Measurements from ENCODE around the gene ZNF451. TPM values are rescaled to one million over a fixed set of nuclear protein-coding genes. Genes with fewer than 3 reads are reported as not detected.

The ZNF451 gene
- total RNA-seq, 2 donors from 2014 or later: 32.3 to 68.6 TPM

DNA sequence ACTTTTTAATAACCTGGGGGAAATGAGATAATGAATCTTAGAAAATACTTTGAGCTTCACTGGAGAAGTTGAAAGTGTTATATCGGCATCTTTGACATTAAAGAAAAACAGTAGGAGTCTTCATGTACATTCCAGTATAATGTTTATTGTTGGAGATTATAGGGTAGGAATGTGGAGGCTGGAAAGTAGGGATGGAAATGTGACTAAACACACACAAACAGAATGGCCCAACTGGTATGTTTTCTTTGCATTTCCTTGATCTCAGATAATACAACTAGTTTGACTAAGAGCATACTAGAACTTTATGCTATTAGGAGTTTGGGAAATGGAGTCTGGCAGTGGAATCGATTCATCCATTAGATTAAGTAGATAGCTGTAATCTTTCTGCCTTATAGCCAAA lies 72.0 kb downstream of the ZNF451 start:
- Histone ChIP-seq H3K36me3 (no peaks in the 10 kb centered on the region), H3K4me3 (no peak overlapping the region), H3K27me3 (replicated peaks; ENCODE audit: insufficient read depth) (no peaks in the 10 kb centered on the region), H3K9me3 (no peaks in the 10 kb centered on the region), H3K4me1 (replicated peaks) (no peaks in the 10 kb centered on the region), H3K27ac (no peak overlapping the region)
- 55% methylated on average over 2 of the region's 2 CpGs for WGBS
- no peak for DNase-seq (ENCODE audit: low spot score)
- intact Hi-C loops (cut with DNase I): no loop called here
- TF ChIP-seq, protein P1, sequence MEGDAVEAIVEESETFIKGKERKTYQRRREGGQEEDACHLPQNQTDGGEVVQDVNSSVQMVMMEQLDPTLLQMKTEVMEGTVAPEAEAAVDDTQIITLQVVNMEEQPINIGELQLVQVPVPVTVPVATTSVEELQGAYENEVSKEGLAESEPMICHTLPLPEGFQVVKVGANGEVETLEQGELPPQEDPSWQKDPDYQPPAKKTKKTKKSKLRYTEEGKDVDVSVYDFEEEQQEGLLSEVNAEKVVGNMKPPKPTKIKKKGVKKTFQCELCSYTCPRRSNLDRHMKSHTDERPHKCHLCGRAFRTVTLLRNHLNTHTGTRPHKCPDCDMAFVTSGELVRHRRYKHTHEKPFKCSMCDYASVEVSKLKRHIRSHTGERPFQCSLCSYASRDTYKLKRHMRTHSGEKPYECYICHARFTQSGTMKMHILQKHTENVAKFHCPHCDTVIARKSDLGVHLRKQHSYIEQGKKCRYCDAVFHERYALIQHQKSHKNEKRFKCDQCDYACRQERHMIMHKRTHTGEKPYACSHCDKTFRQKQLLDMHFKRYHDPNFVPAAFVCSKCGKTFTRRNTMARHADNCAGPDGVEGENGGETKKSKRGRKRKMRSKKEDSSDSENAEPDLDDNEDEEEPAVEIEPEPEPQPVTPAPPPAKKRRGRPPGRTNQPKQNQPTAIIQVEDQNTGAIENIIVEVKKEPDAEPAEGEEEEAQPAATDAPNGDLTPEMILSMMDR (IDR thresholded peaks at IDR 0.05): no peak
- TF ChIP-seq POLR2AphosphoS5 (IDR thresholded peaks at IDR 0.05) (no peak), POLR2A (IDR thresholded peaks at IDR 0.05) (no peak)

DNA sequence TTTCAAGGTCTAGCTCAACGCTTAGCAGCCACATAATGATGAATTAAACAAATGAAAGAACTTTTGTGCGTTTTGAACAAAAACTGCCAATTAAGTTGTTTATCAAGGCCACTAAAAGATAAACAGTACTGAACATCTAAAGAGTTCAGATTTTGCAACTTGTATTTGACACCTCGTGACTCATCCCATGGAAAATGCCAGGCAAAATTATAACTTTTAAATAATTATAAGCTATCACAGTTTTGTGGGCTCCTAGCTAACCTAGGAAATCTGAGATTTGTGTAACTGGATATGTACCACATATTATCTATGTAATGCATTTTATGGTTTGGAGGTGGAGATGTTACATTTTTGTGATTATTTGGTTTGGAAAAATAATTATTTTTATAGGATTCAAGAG lies 72.5 kb downstream of the ZNF451 start:
- WGBS: 43% methylated on average over 3 of the region's 3 CpGs
- TF ChIP-seq, protein P1 (IDR thresholded peaks at IDR 0.05): no peak
- no peak for TF ChIP-seq POLR2A (IDR thresholded peaks at IDR 0.05)
- TF ChIP-seq POLR2AphosphoS5 (IDR thresholded peaks at IDR 0.05): no peak
- no peak overlapping the region for H3K27ac ChIP-seq
- DNase-seq (ENCODE audit: low spot score): no peak
- no peaks in the 10 kb centered on the region for H3K4me1 ChIP-seq (replicated peaks)
- no peaks in the 10 kb centered on the region for H3K36me3 ChIP-seq
- H3K9me3 ChIP-seq: no peaks in the 10 kb centered on the region
- no peaks in the 10 kb centered on the region for H3K27me3 ChIP-seq (replicated peaks; ENCODE audit: insufficient read depth)
- H3K4me3 ChIP-seq: no peak overlapping the region
- intact Hi-C loops (cut with DNase I): no loop called here

DNA sequence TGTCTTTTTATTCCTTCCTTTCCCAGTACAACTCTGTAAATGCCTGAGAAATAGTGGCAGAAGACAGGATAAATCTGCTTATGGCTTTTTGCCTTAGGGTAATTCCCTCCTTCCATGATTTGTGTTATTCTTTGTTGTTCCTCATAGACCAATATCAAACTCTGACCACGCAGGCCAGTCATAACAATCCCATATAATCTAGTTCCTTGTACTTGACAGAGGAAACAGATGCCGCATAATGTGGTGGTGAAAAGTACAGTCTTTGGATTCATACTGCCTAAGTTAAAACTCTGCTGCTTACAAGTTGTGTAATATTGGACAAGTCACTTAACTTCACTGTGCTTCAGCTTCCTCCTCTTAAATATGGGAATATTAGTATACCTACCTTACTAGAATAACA lies 74.0 kb downstream of the ZNF451 start:
- TF ChIP-seq, protein P1 (IDR thresholded peaks at IDR 0.05): no peak
- no peak for TF ChIP-seq POLR2A (IDR thresholded peaks at IDR 0.05)
- TF ChIP-seq POLR2AphosphoS5 (IDR thresholded peaks at IDR 0.05): no peak
- Histone ChIP-seq H3K27ac (no peak overlapping the region), H3K4me1 (replicated peaks) (no peaks in the 10 kb centered on the region), H3K27me3 (replicated peaks; ENCODE audit: insufficient read depth) (no peaks in the 10 kb centered on the region), H3K9me3 (no peaks in the 10 kb centered on the region), H3K4me3 (no peak overlapping the region), H3K36me3 (no peaks in the 10 kb centered on the region)
- WGBS: 90% methylated on average over 2 of the region's 2 CpGs
- intact Hi-C loops (cut with DNase I): no loop called here
- DNase-seq (ENCODE audit: low spot score): no peak

DNA sequence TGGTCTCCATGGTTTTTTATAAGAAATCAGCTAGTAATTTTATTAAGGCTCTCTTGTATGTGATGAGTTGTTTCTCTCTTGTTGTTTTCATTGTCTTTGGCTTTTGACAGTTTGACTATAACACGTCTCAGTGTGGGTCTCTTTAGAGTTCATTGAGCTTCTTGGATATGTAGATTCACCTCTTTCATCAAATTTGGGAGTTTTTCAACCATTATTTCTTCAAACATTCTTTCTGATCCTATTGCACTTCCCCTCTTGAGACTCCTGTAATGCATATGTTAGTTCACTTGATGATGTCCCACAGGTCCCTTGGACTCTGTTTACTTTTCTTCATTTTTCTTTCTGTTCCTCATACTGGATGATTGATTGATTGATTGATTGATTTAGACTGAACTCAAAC lies 75.1 kb downstream of the ZNF451 start:
- 100% methylated on average over 1 of the region's 1 CpG for WGBS
- no peak for DNase-seq (ENCODE audit: low spot score)
- no peaks in the 10 kb centered on the region for H3K27me3 ChIP-seq (replicated peaks; ENCODE audit: insufficient read depth)
- no peaks in the 10 kb centered on the region for H3K36me3 ChIP-seq
- H3K27ac ChIP-seq: no peak overlapping the region
- intact Hi-C loops (cut with DNase I): no loop called here
- no peak for TF ChIP-seq POLR2AphosphoS5 (IDR thresholded peaks at IDR 0.05)
- TF ChIP-seq, protein P1 (IDR thresholded peaks at IDR 0.05): no peak
- no peak for TF ChIP-seq POLR2A (IDR thresholded peaks at IDR 0.05)
- H3K4me1 ChIP-seq (replicated peaks): no peaks in the 10 kb centered on the region
- no peak overlapping the region for H3K4me3 ChIP-seq
- H3K9me3 ChIP-seq: no peaks in the 10 kb centered on the region

All from prostate gland (tissue), 2 donors.